Endothelial cell of umbilical vein (primary cell): Measurements from ENCODE around the gene CYBA. TPM values are rescaled to one million over a fixed set of nuclear protein-coding genes. Genes with fewer than 3 reads are reported as not detected.

ENCODE experiments used
- BruUV-seq: library from RNA; stranded (reverse); fragments of 400-500 nt; replicated peaks from 2 replicates; lab custom pipeline; 2021; lab: Mats Ljungman, UMichigan
- CTCF ChIA-PET: fragments of 300-600, 350-600 bp; sonication (Branson Sonifier 250); formaldehyde crosslinking; loops from one replicate; lab custom pipeline; 2021; ENCODE audit warnings: antibody characterized with exemption, inconsistent platforms; lab: Charles Lee
- POLR2A ChIA-PET: fragments of 300-600, 350-600 bp; sonication (Branson Sonifier 250); formaldehyde crosslinking; loops from one replicate; lab custom pipeline; 2021; ENCODE audit warnings: antibody characterized with exemption, inconsistent platforms; lab: Charles Lee
- DNase-seq: peaks from one replicate; pipeline ENCODE4 v3.0.0-alpha.2; 2011; ENCODE audit warnings: low read depth, low spot score
- FAIRE-seq: peaks from 2 replicates; lab custom pipeline; 2011; peaks lifted over from hg19 to GRCh38; lab: Jason Lieb, UNC
- H2AFZ ChIP-seq: 2 replicates; pipeline ENCODE4 v1.6.0; 2012; ENCODE audit warnings: low read depth, low read length, control low read depth, inconsistent platforms
- H3K27ac ChIP-seq: 2 replicates; pipeline ENCODE4 v1.5.1; 2011; ENCODE audit warnings: low read depth, mild to moderate bottlenecking, control low read depth, low read length, moderate library complexity; ENCODE audit not compliant: insufficient read depth
- H3K27me3 ChIP-seq, 2 experiments: 2 replicates each; pipeline versions ENCODE4 v1.6.0 to v1.6.1; 2011; ENCODE audit warnings: low read length in 2 of 2, mixed read lengths in 1 of 2; ENCODE audit not compliant: control insufficient read depth in 2 of 2, insufficient read depth in 2 of 2
- H3K36me3 ChIP-seq, 2 experiments: 2 replicates in 1 of 2; 3 replicates in 1 of 2; pipeline ENCODE4 v1.5.1; 2011; ENCODE audit warnings: low read length in 2 of 2, mild to moderate bottlenecking in 1 of 2, moderate library complexity in 1 of 2; ENCODE audit not compliant: control insufficient read depth in 2 of 2, insufficient read depth in 2 of 2; ENCODE audit errors: extremely low read depth in 1 of 2
- H3K4me1 ChIP-seq: 3 replicates; pipeline ENCODE4 v1.5.1; 2011; ENCODE audit warnings: mild to moderate bottlenecking, low read length; ENCODE audit not compliant: control insufficient read depth, insufficient read depth; ENCODE audit errors: extremely low read depth
- H3K4me2 ChIP-seq: 2 replicates; pipeline ENCODE4 v1.6.1; 2011; ENCODE audit warnings: low read length, control low read depth, mixed read lengths; ENCODE audit not compliant: insufficient read depth
- H3K4me3 ChIP-seq, 3 experiments: fragments of 200-600 bp in 1 of 3; sonication (generic), shearing (Covaris generic) in 1 of 3; replicated peaks in 1 of 3; 2 replicates each; pipeline ENCODE4 v1.5.1; 2011 to 2016; ENCODE audit warnings: control low read depth in 3 of 3, low read length in 3 of 3, mild to moderate bottlenecking in 2 of 3, inconsistent platforms in 1 of 3, low read depth in 1 of 3, moderate library complexity in 1 of 3; ENCODE audit not compliant: insufficient read depth in 1 of 3
- H3K79me2 ChIP-seq: 2 replicates; pipeline ENCODE4 v1.6.0; 2012; ENCODE audit warnings: low read length, inconsistent platforms; ENCODE audit not compliant: control insufficient read depth, insufficient read depth
- H3K9ac ChIP-seq: replicated peaks from 2 replicates; pipeline ENCODE3; 2011; ENCODE audit warnings: low read length, control low read depth; ENCODE audit not compliant: insufficient read depth; ENCODE audit errors: extremely low read depth
- H3K9me1 ChIP-seq: replicated peaks from 3 replicates; pipeline ENCODE4 v1.6.0; 2011; ENCODE audit warnings: mild to moderate bottlenecking, low read length; ENCODE audit not compliant: control insufficient read depth, insufficient read depth; ENCODE audit errors: extremely low read depth
- H3K9me3 ChIP-seq: replicated peaks from 2 replicates; pipeline ENCODE4 v1.5.1; 2012; ENCODE audit warnings: low read length, inconsistent platforms; ENCODE audit not compliant: control insufficient read depth, insufficient read depth
- H4K20me1 ChIP-seq: replicated peaks from 2 replicates; pipeline ENCODE3; 2011; ENCODE audit warnings: mild to moderate bottlenecking, low read length; ENCODE audit not compliant: control insufficient read depth, insufficient read depth; ENCODE audit errors: extremely low read depth
- EZH2 ChIP-seq: IDR thresholded peaks from 2 replicates; pipeline ENCODE4 v1.6.1; 2012; ENCODE audit warnings: borderline replicate concordance, low read depth, mild to moderate bottlenecking, moderate library complexity, low read length, inconsistent platforms; ENCODE audit not compliant: severe bottlenecking
- FOS ChIP-seq: IDR thresholded peaks from 2 replicates; pipeline ENCODE4 v1.6.1; 2011; ENCODE audit warnings: mild to moderate bottlenecking, low read length, moderate library complexity, borderline replicate concordance; ENCODE audit not compliant: insufficient read depth
- GATA2 ChIP-seq: IDR thresholded peaks from 2 replicates; pipeline ENCODE4 v1.7.0; 2011; ENCODE audit warnings: low read depth, mild to moderate bottlenecking, moderate library complexity, mixed read lengths, low read length; ENCODE audit not compliant: insufficient read length, insufficient read depth
- JUN ChIP-seq: IDR thresholded peaks from 2 replicates; pipeline ENCODE4 v1.6.1; 2011; ENCODE audit warnings: borderline replicate concordance, low read depth; ENCODE audit not compliant: insufficient read length, insufficient read depth
- MYC ChIP-seq: IDR thresholded peaks from one replicate; pipeline ENCODE4 v1.6.1; 2011; ENCODE audit warnings: mild to moderate bottlenecking, low read depth, low read length
- POLR2A ChIP-seq: IDR thresholded peaks from 2 replicates; pipeline ENCODE4 v1.6.1; 2012; ENCODE audit warnings: low read depth, mild to moderate bottlenecking, control low read depth, low read length
- POLR2AphosphoS5 ChIP-seq: IDR thresholded peaks from 2 replicates; pipeline ENCODE4 v1.6.1; 2012; ENCODE audit warnings: low read depth, mild to moderate bottlenecking, control low read depth, low read length, moderate library complexity; ENCODE audit not compliant: insufficient read depth
- dilution Hi-C: fragments of 300-500 bp; cut with MboI; formaldehyde crosslinking; loops from one replicate; pipeline ENCODE4 v1.15.0; 2019; ENCODE audit warnings: low sequenced_read_pairs; ENCODE audit not compliant: extremely low pct_ligation_motif_present
- intact Hi-C: fragments of 100-400 bp; cut with micrococcal nuclease; formaldehyde crosslinking; loops from one replicate; pipeline ENCODE4 v1.10.0; 2022
- polyA plus RNA-seq, 4 experiments: library from polyadenylated mRNA; depleted of rRNA in 3 of 4; stranded (reverse) in 3 of 4; unstranded in 1 of 4; fragments of >200 nt; gene quantifications; 2 replicates each; pipeline versions ENCODE4 v1.2.1 to v1.2.3, GENCODE V29; 2011 to 2012; ENCODE audit warnings: missing spikeins in 1 of 4
- total RNA-seq: library from RNA; stranded (reverse); gene quantifications from 2 replicates; pipeline ENCODE4 v1.2.3, GENCODE V29; 2021
- TF ChIP-seq, protein P1 (sequence below), 2 donors: IDR thresholded peaks; 1 replicate in 1 of 2; 2 replicates in 1 of 2; pipeline ENCODE4 v1.5.1; 2011; ENCODE audit warnings: low read length in 2 of 2, mild to moderate bottlenecking in 2 of 2, moderate library complexity in 2 of 2, control low read depth in 1 of 2, inconsistent platforms in 1 of 2, low read depth in 1 of 2; ENCODE audit not compliant: insufficient read depth in 1 of 2; ENCODE audit errors: extremely low read depth in 1 of 2
- TF ChIP-seq, protein P2 (sequence below): IDR thresholded peaks from 2 replicates; pipeline ENCODE4 v1.6.1; 2011; ENCODE audit not compliant: insufficient read depth, insufficient read length

CYBA gene
- total and polyA plus RNA-seq, 2 donors (not counting 3 experiments of a cell fraction or from before 2014, with no cell fraction given), result 37.0 to 77.3 TPM

DNA sequence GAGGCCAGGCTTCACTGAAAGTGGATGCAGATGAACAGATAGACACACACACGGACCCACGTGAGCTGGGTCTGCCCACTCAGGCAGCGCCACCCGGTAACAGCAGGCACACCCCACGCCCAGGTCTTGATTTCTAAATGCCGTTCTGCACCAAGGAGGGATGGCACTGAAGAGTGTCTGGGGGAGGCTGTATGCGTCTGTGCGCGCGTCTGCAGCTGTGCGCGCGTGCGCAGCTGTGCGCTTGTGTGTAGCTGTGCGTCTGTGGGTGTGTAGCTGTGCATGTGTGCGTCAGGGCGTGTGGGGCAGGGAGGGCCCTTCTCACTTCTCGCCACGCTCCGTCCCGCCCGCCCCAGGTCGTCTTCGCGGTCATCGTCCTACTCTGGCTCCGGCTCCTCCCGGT is 28.0 kb downstream of the CYBA start:
- H3K79me2 ChIP-seq, result no peaks in the 10 kb centered on the region
- H3K9ac ChIP-seq, result no peak overlapping the region
- no peaks in the 10 kb centered on the region for H3K27me3 ChIP-seq
- dilution Hi-C loops, result no loop called here
- H3K9me3 ChIP-seq, result no peaks in the 10 kb centered on the region
- intact Hi-C loops, result no loop called here
- H3K4me1 ChIP-seq, result no peaks in the 10 kb centered on the region
- no peak overlapping the region for H3K27ac ChIP-seq
- no peak for DNase-seq
- no peaks in the 10 kb centered on the region for H4K20me1 ChIP-seq
- POLR2A ChIA-PET, result no interaction called here
- H3K4me2 ChIP-seq, result no peak overlapping the region
- no peak overlapping the region for H3K4me3 ChIP-seq
- H3K9me1 ChIP-seq, result no peaks in the 10 kb centered on the region
- peaks cover 12 to 49% of the 10 kb centered on the region in 2 experiments for H3K36me3 ChIP-seq
- FAIRE-seq, result no peak
- H2AFZ ChIP-seq, result no peak overlapping the region
- CTCF ChIA-PET, result no interaction called here
- TF ChIP-seq EZH2, result no peak
- TF ChIP-seq JUN, result no peak
- no peak for TF ChIP-seq POLR2AphosphoS5
- TF ChIP-seq, protein P1, sequence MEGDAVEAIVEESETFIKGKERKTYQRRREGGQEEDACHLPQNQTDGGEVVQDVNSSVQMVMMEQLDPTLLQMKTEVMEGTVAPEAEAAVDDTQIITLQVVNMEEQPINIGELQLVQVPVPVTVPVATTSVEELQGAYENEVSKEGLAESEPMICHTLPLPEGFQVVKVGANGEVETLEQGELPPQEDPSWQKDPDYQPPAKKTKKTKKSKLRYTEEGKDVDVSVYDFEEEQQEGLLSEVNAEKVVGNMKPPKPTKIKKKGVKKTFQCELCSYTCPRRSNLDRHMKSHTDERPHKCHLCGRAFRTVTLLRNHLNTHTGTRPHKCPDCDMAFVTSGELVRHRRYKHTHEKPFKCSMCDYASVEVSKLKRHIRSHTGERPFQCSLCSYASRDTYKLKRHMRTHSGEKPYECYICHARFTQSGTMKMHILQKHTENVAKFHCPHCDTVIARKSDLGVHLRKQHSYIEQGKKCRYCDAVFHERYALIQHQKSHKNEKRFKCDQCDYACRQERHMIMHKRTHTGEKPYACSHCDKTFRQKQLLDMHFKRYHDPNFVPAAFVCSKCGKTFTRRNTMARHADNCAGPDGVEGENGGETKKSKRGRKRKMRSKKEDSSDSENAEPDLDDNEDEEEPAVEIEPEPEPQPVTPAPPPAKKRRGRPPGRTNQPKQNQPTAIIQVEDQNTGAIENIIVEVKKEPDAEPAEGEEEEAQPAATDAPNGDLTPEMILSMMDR (IDR thresholded peaks at IDR 0.05; ENCODE audit: extremely low read depth in 1 of 2, insufficient read depth in 1 of 2, low read depth in 1 of 2, low read length in 2 of 2), result no peak
- BruUV-seq, result no TSS peak

DNA sequence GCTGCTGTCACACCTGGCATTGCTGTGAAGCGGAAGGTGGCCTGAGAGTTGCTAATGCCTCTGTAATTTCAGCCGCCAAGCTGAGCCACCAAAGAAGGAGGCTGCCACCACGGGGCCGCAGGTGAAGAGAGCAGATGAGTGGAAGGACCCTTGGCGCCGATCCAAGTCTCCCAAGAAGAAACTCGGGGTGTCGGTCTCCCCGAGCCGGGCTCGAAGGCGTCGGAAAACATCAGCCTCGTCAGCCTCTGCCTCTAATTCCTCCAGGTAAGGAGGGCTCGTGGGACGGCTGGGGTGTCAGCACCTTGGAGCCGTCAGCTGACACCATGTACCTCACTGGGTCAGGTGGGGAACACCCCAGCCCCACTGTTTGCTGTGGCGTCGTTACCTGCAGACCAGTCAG is 28.7 kb downstream of the CYBA start:
- Histone ChIP-seq H3K9me1 (no peaks in the 10 kb centered on the region), H3K4me3 (no peak overlapping the region), H3K79me2 (no peaks in the 10 kb centered on the region), H3K4me2 (no peak overlapping the region), H3K27me3 (no peaks in the 10 kb centered on the region), H4K20me1 (no peaks in the 10 kb centered on the region), H3K9ac (no peak overlapping the region), H3K4me1 (no peaks in the 10 kb centered on the region), H3K27ac (no peak overlapping the region), H3K36me3 (peaks cover 12 to 45% of the 10 kb centered on the region in 2 experiments), H3K9me3 (no peaks in the 10 kb centered on the region), H2AFZ (no peak overlapping the region)
- TF ChIP-seq, protein P1 (IDR thresholded peaks at IDR 0.05; ENCODE audit: extremely low read depth in 1 of 2, insufficient read depth in 1 of 2, low read depth in 1 of 2, low read length in 2 of 2), result no peak
- TF ChIP-seq, protein P2, sequence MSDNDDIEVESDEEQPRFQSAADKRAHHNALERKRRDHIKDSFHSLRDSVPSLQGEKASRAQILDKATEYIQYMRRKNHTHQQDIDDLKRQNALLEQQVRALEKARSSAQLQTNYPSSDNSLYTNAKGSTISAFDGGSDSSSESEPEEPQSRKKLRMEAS, result no peak
- TF ChIP-seq FOS (no peak), GATA2 (no peak), EZH2 (no peak), POLR2AphosphoS5 (no peak), MYC (no peak), POLR2A (no peak), JUN (no peak)
- intact Hi-C loops, result no loop called here
- DNase-seq (no peak), FAIRE-seq (no peak)
- ChIA-PET POLR2A (no interaction called here), CTCF (no interaction called here)
- dilution Hi-C loops, result no loop called here
- no TSS peak for BruUV-seq
